HG03095 (cell line): ENCODE measurements around the gene ARHGAP12.
"Not testable (repeated sequence)": the region's sequence is repeated elsewhere in the genome, so short reads cannot be mapped to it uniquely, and the experiment has no call there.

Experiments used
- ATAC-seq: cut with Tn5 transposase; IDR thresholded peaks from one replicate; pipeline ENCODE4 v1.9.1; 2021; ENCODE audit warnings: moderate library complexity; ENCODE audit not compliant: unreplicated experiment

Gene ARHGAP12

GRCh38 chr10:31928549-31929260 lies at the start of gene ARHGAP12:
Gene ARHGAP12, minus strand, starts transcription at chr10:31928831. Its CDS starts 19,976 bp downstream, at chr10:31908855.
- ATAC-seq: peak; percentile 67

GRCh38 chr10:31978156-31978483 lies 49.5 kb upstream of the ARHGAP12 start:
- no peak for ATAC-seq

- no peak for ATAC-seq
Observed at GRCh38 chr10:31977440-31978155, 49.0 kb upstream of the ARHGAP12 start.

- ATAC-seq: no peak
Observed at GRCh38 chr10:31975157-31975765, 46.6 kb upstream of the ARHGAP12 start.

GRCh38 chr10:31974434-31975124 lies 45.9 kb upstream of the ARHGAP12 start:
- no peak for ATAC-seq

- ATAC-seq: no peak
Observed at GRCh38 chr10:31972519-31973041, 43.9 kb upstream of the ARHGAP12 start.

GRCh38 chr10:31969847-31970246 lies 41.2 kb upstream of the ARHGAP12 start:
- ATAC-seq: not testable (repeated sequence)

GRCh38 chr10:31963589-31963980 lies 35.0 kb upstream of the ARHGAP12 start:
- ATAC-seq: no peak

- no peak for ATAC-seq
Observed at GRCh38 chr10:31962826-31963588, 34.4 kb upstream of the ARHGAP12 start.

- no peak for ATAC-seq
Observed at GRCh38 chr10:31961277-31962074, 32.8 kb upstream of the ARHGAP12 start.

- ATAC-seq: no peak
Observed at GRCh38 chr10:31959461-31960173, 31.0 kb upstream of the ARHGAP12 start.

- ATAC-seq: no peak
Observed at GRCh38 chr10:31958856-31959255, 30.2 kb upstream of the ARHGAP12 start.

GRCh38 chr10:31956200-31956946 lies 27.7 kb upstream of the ARHGAP12 start:
- ATAC-seq: no peak

GRCh38 chr10:31954410-31955191 lies 26.0 kb upstream of the ARHGAP12 start:
- no peak for ATAC-seq

GRCh38 chr10:31953480-31953879 lies 24.8 kb upstream of the ARHGAP12 start:
- ATAC-seq: no peak

- ATAC-seq: no peak
Observed at GRCh38 chr10:31953080-31953479, 24.4 kb upstream of the ARHGAP12 start.

- no peak for ATAC-seq
Observed at GRCh38 chr10:31952066-31952465, 23.4 kb upstream of the ARHGAP12 start.

GRCh38 chr10:31949266-31949665 lies 20.6 kb upstream of the ARHGAP12 start:
- no peak for ATAC-seq
